B cell (primary cell): ENCODE measurements around the gene PEAK1. TPM values are rescaled to one million over a fixed set of nuclear protein-coding genes. Genes with fewer than 3 reads are reported as not detected.
"Not testable (repeated sequence)": the region's sequence is repeated elsewhere in the genome, so short reads cannot be mapped to it uniquely, and the experiment has no call there.

ENCODE experiments used
- ATAC-seq: fragments of 200-7000 bp; cut with Tn5 transposase; one replicate; pipeline ENCODE4 v1.10.0; 2021; ENCODE audit warnings: low read depth, mild to moderate bottlenecking, moderate number of reproducible peaks, moderate library complexity
- CTCF ChIA-PET: fragments of 350-600 bp; sonication (Branson Sonifier 250); formaldehyde crosslinking; loops from one replicate; lab custom pipeline; 2021; ENCODE audit warnings: antibody characterized with exemption, inconsistent platforms; lab: Charles Lee
- POLR2A ChIA-PET: fragments of 350-600 bp; sonication (Branson Sonifier 250); formaldehyde crosslinking; loops from one replicate; lab custom pipeline; 2021; ENCODE audit warnings: antibody characterized with exemption; lab: Charles Lee
- DNase-seq: peaks from one replicate; pipeline ENCODE4 v3.0.0; 2013
- H2AFZ ChIP-seq: 2 replicates; pipeline ENCODE4 v1.6.1; 2012; ENCODE audit warnings: mild to moderate bottlenecking, low read depth, low read length; ENCODE audit not compliant: insufficient read depth, poor library complexity, severe bottlenecking
- H3K27ac ChIP-seq, 2 donors: 1 replicate in 1 of 2; 2 replicates in 1 of 2; pipeline ENCODE4 v1.5.1; 2012 to 2013; ENCODE audit warnings: low read length in 2 of 2, mild to moderate bottlenecking in 2 of 2, moderate library complexity in 1 of 2
- H3K27me3 ChIP-seq, 4 experiments: fragments of 200-600 bp in 1 of 4; sonication (generic) in 1 of 4; replicated peaks in 1 of 4; 1 replicate in 2 of 4; 2 replicates in 2 of 4; pipeline versions ENCODE4 v1.6.1 to v1.7.0; 2013 to 2016; ENCODE audit warnings: low read length in 3 of 4, mild to moderate bottlenecking in 2 of 4, mixed read lengths in 1 of 4, moderate library complexity in 1 of 4; ENCODE audit not compliant: insufficient read depth in 4 of 4, control insufficient read depth in 3 of 4; ENCODE audit errors: control extremely low read depth in 1 of 4
- H3K36me3 ChIP-seq, 2 experiments: replicated peaks in 1 of 2; 1 replicate in 1 of 2; 2 replicates in 1 of 2; pipeline versions ENCODE4 v1.6.1 to v1.7.1; 2013; ENCODE audit warnings: low read length in 1 of 2; ENCODE audit not compliant: insufficient read depth in 2 of 2, control insufficient read depth in 1 of 2; ENCODE audit errors: control extremely low read depth in 1 of 2, extremely low read depth in 1 of 2
- H3K4me1 ChIP-seq, 2 donors: fragments of 200-600 bp in 1 of 2; sonication (generic) in 1 of 2; 1 replicate in 1 of 2; 2 replicates in 1 of 2; pipeline versions ENCODE4 v1.5.1 to v1.6.1; 2013 to 2017; ENCODE audit warnings: low read length in 2 of 2; ENCODE audit not compliant: control insufficient read depth in 2 of 2, insufficient read depth in 2 of 2
- H3K4me2 ChIP-seq: replicated peaks from 2 replicates; pipeline ENCODE3; 2012; ENCODE audit warnings: mild to moderate bottlenecking, low read depth, low read length; ENCODE audit not compliant: poor library complexity, severe bottlenecking
- H3K4me3 ChIP-seq, 5 experiments: fragments of 200-600 bp in 1 of 5; sonication (generic) in 1 of 5; 1 replicate in 3 of 5; 2 replicates in 2 of 5; pipeline versions ENCODE4 v1.5.1 to v1.7.0; 2011 to 2016; ENCODE audit warnings: low read length in 4 of 5, mild to moderate bottlenecking in 4 of 5, low read depth in 2 of 5, control low read depth in 1 of 5, moderate library complexity in 1 of 5; ENCODE audit not compliant: insufficient read depth in 1 of 5; ENCODE audit errors: control extremely low read depth in 1 of 5, extremely low read depth in 1 of 5
- H3K79me2 ChIP-seq: fragments of 200-600 bp; sonication (generic); one replicate; pipeline ENCODE4 v1.6.0; 2016; ENCODE audit warnings: low read length; ENCODE audit not compliant: control insufficient read depth, insufficient read depth
- H3K9ac ChIP-seq: fragments of 200-600 bp; sonication (generic); 2 replicates; pipeline ENCODE4 v1.6.1; 2017; ENCODE audit warnings: mild to moderate bottlenecking, low read length, moderate library complexity
- H3K9me3 ChIP-seq, 3 donors: one replicate each; pipeline versions ENCODE4 v1.6.1 to v1.7.1; 2013; ENCODE audit warnings: low read length in 2 of 3; ENCODE audit not compliant: control insufficient read depth in 2 of 3, insufficient read depth in 1 of 3; ENCODE audit errors: control extremely low read depth in 1 of 3
- H4K20me1 ChIP-seq: 2 replicates; pipeline ENCODE4 v1.6.0; 2012; ENCODE audit warnings: mild to moderate bottlenecking, low read length; ENCODE audit not compliant: insufficient read depth, control insufficient read depth, poor library complexity, severe bottlenecking
- H3K27ac Mint-ChIP-seq: one replicate; pipeline ENCODE4 v1.8.0; 2021; ENCODE audit warnings: mixed read lengths
- H3K27me3 Mint-ChIP-seq: one replicate; pipeline ENCODE4 v1.8.0; 2021; ENCODE audit warnings: mixed read lengths
- H3K4me1 Mint-ChIP-seq: one replicate; pipeline ENCODE4 v1.8.0; 2021; ENCODE audit warnings: mixed read lengths
- H3K4me3 Mint-ChIP-seq: one replicate; pipeline ENCODE4 v1.8.0; 2021; ENCODE audit warnings: mixed read lengths
- H3K9me3 Mint-ChIP-seq: one replicate; pipeline ENCODE4 v1.8.0; 2022; ENCODE audit warnings: mixed read lengths; ENCODE audit not compliant: insufficient read depth
- EZH2 ChIP-seq: IDR thresholded peaks from 2 replicates; pipeline ENCODE4 v1.6.1; 2012; ENCODE audit warnings: borderline replicate concordance, low read depth, mild to moderate bottlenecking, moderate library complexity, low read length; ENCODE audit not compliant: insufficient read depth, poor library complexity, severe bottlenecking
- WGBS: methylation state at CpG from one replicate; pipeline ENCODE4 v1.1.5; 2013; ENCODE audit warnings: missing lambda C conversion rate; ENCODE audit not compliant: insufficient coverage; 5-methylcytosine and 5-hydroxymethylcytosine counted together
- intact Hi-C: fragments of 100-400 bp; cut with micrococcal nuclease; formaldehyde crosslinking; loops from one replicate; pipeline ENCODE4 v1.10.0; 2022
- polyA plus RNA-seq: library from polyadenylated mRNA; depleted of rRNA; stranded (reverse); fragments of >200 nt; gene quantifications from 2 replicates; pipeline ENCODE4 v1.2.3, GENCODE V29; 2012
- total RNA-seq, 2 donors: library from RNA; stranded (reverse); fragments of 120-200 nt in 1 of 2; gene quantifications; 1 replicate in 1 of 2; 2 replicates in 1 of 2; pipeline versions ENCODE4 v1.2.3 to v1.2.4, GENCODE V29; 2013 to 2022
- TF ChIP-seq, protein P1 (sequence below): fragments of 200-600 bp; IDR thresholded peaks from one replicate; pipeline ENCODE4 v1.8.0; 2022; ENCODE audit warnings: antibody characterized with exemption, mild to moderate bottlenecking

PEAK1 gene
- total and polyA plus RNA-seq, 2 donors (not counting 1 experiment from before 2014, with no cell fraction given), result 13.4 to 38.0 TPM

- H3K4me3 Mint-ChIP-seq, result peak overlapping the region; percentile 68
- H3K4me3 ChIP-seq, result peak overlapping the region in 1 of 5 experiments; percentile 2
- TF ChIP-seq EZH2, result no peak
- TF ChIP-seq, protein P1, sequence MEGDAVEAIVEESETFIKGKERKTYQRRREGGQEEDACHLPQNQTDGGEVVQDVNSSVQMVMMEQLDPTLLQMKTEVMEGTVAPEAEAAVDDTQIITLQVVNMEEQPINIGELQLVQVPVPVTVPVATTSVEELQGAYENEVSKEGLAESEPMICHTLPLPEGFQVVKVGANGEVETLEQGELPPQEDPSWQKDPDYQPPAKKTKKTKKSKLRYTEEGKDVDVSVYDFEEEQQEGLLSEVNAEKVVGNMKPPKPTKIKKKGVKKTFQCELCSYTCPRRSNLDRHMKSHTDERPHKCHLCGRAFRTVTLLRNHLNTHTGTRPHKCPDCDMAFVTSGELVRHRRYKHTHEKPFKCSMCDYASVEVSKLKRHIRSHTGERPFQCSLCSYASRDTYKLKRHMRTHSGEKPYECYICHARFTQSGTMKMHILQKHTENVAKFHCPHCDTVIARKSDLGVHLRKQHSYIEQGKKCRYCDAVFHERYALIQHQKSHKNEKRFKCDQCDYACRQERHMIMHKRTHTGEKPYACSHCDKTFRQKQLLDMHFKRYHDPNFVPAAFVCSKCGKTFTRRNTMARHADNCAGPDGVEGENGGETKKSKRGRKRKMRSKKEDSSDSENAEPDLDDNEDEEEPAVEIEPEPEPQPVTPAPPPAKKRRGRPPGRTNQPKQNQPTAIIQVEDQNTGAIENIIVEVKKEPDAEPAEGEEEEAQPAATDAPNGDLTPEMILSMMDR, result no peak
- ATAC-seq, result no peak
- no peaks in the 10 kb centered on the region for H3K27me3 ChIP-seq
- H3K4me1 Mint-ChIP-seq, result peaks cover 56% of the 10 kb centered on the region
- intact Hi-C loops, result no loop called here
- peak overlapping the region; percentile 80 for H3K4me2 ChIP-seq
- H3K79me2 ChIP-seq, result no peaks in the 10 kb centered on the region
- H3K9me3 Mint-ChIP-seq, result no peaks in the 10 kb centered on the region
- peak overlapping the region; percentile 55 for H2AFZ ChIP-seq
- no peaks in the 10 kb centered on the region for H4K20me1 ChIP-seq
- no peaks in the 10 kb centered on the region for H3K27me3 Mint-ChIP-seq
- DNase-seq, result peak; percentile 41
- no peaks in the 10 kb centered on the region for H3K9me3 ChIP-seq
- ChIA-PET CTCF (interaction anchor here (0.6 to 14.0 kb wide), 3 partner anchors 60 to 363 kb away, joined by 3 to 252 read pairs (median 3); no protein-coding TSS in a partner anchor), POLR2A (interaction anchor here (0.7 kb wide), 1 partner anchor 41 kb away, joined by 3 read pairs; no protein-coding TSS in a partner anchor)
- peak overlapping the region; percentile 88 for H3K27ac Mint-ChIP-seq
- H3K27ac ChIP-seq, result peak overlapping the region; percentile 76 to 84
- H3K36me3 ChIP-seq, result no peaks in the 10 kb centered on the region
- peaks cover 55 to 62% of the 10 kb centered on the region in 2 donors for H3K4me1 ChIP-seq
- peak overlapping the region; percentile 0 for H3K9ac ChIP-seq
Measured at GRCh38 chr15:77179541-77179998, 240.3 kb downstream of the PEAK1 start.

GRCh38 chr15:77178411-77178810 lies 241.5 kb downstream of the PEAK1 start:
- intact Hi-C loops, result no loop called here
- DNase-seq (no peak), ATAC-seq (no peak)
- Histone ChIP-seq H3K27me3 (no peaks in the 10 kb centered on the region), H4K20me1 (no peaks in the 10 kb centered on the region), H2AFZ (no peak overlapping the region), H3K27ac (peak overlapping the region in 1 of 2 donors; percentile 84), H3K36me3 (no peaks in the 10 kb centered on the region), H3K4me3 (no peak overlapping the region), H3K9ac (no peak overlapping the region), H3K4me1 (peaks cover 46 to 57% of the 10 kb centered on the region in 2 donors), H3K9me3 (peaks cover 0 to 1% (median 0%) of the 10 kb centered on the region in 3 donors), H3K4me2 (no peak overlapping the region), H3K79me2 (peaks cover 3% of the 10 kb centered on the region)
- no peak for TF ChIP-seq EZH2
- TF ChIP-seq, protein P1, result no peak
- Mint-ChIP-seq H3K27me3 (no peaks in the 10 kb centered on the region), H3K4me1 (peaks cover 54% of the 10 kb centered on the region), H3K9me3 (no peaks in the 10 kb centered on the region), H3K27ac (peak overlapping the region; percentile 6), H3K4me3 (no peak overlapping the region)
- POLR2A ChIA-PET, result no interaction called here
- CTCF ChIA-PET, result interaction anchor here (14.0 kb wide), 1 partner anchor 364 kb away, joined by 252 read pairs; no protein-coding TSS in a partner anchor

- H2AFZ ChIP-seq, H3K9me3 ChIP-seq, CTCF ChIA-PET, H3K27ac ChIP-seq, POLR2A ChIA-PET, intact Hi-C loops, H3K27ac Mint-ChIP-seq, H3K4me3 ChIP-seq, H4K20me1 ChIP-seq, ATAC-seq, H3K27me3 ChIP-seq, H3K9ac ChIP-seq, H3K36me3 ChIP-seq, DNase-seq, H3K27me3 Mint-ChIP-seq, H3K4me2 ChIP-seq, H3K4me3 Mint-ChIP-seq, H3K9me3 Mint-ChIP-seq: not testable (repeated sequence)
- peaks cover 37% of the 10 kb centered on the region for H3K4me1 Mint-ChIP-seq
- no CpG with 5 or more reads among the region's 1 CpG for WGBS
- peaks cover 26 to 34% of the 10 kb centered on the region in 2 donors for H3K4me1 ChIP-seq
- peaks cover 12% of the 10 kb centered on the region for H3K79me2 ChIP-seq
Measured at GRCh38 chr15:77176148-77176547, 243.8 kb downstream of the PEAK1 start.
